Thyroid gland (tissue), 4 donors: ENCODE results near the gene MMP24OS. TPM values are rescaled to one million over a fixed set of nuclear protein-coding genes. Genes with fewer than 3 reads are reported as not detected.
A peak's percentile ranks its signal among the peaks of the same experiment; 100 is the strongest.

ENCODE experiments used
- DNase-seq, 2 donors: peaks; one replicate each; pipeline ENCODE4 v3.0.0-alpha.2; 2019
- H3K27ac ChIP-seq, 3 donors: fragments of 200-600 bp; sonication (generic); 1 replicate in 2 of 3; 2 replicates in 1 of 3; pipeline ENCODE4 v1.5.1; 2016 to 2019; ENCODE audit warnings: mild to moderate bottlenecking in 1 of 3, moderate library complexity in 1 of 3
- H3K27me3 ChIP-seq: fragments of 200-600 bp; sonication (generic); one replicate; pipeline ENCODE4 v1.5.1; 2019
- H3K36me3 ChIP-seq, 2 donors: fragments of 200-600 bp; sonication (generic); one replicate each; pipeline ENCODE4 v1.5.1; 2016 to 2019
- H3K4me1 ChIP-seq, 2 donors: fragments of 200-600 bp; sonication (generic); one replicate each; pipeline ENCODE4 v1.5.1; 2017 to 2019
- H3K4me3 ChIP-seq, 3 donors: fragments of 200-600 bp; sonication (generic); replicated peaks in 1 of 3; 1 replicate in 2 of 3; 2 replicates in 1 of 3; pipeline ENCODE4 v1.5.1; 2016; ENCODE audit warnings: mild to moderate bottlenecking in 1 of 3
- H3K9me3 ChIP-seq: fragments of 200-600 bp; sonication (generic); one replicate; pipeline ENCODE4 v1.5.1; 2017
- CTCF ChIP-seq, 6 experiments: fragments of 200-600 bp in 3 of 6; fragments of 450-650 bp in 3 of 6; sonication (generic) in 3 of 6; IDR thresholded peaks; one replicate each; pipeline ENCODE4 v1.5.1; 2016 to 2019; ENCODE audit warnings: antibody characterized with exemption in 6 of 6, mild to moderate bottlenecking in 2 of 6, inconsistent platforms in 1 of 6, moderate library complexity in 1 of 6
- POLR2A ChIP-seq, 2 donors: fragments of 450-650 bp; IDR thresholded peaks; one replicate each; pipeline ENCODE4 v1.6.1; 2017; ENCODE audit warnings: antibody characterized with exemption in 2 of 2, mild to moderate bottlenecking in 2 of 2, moderate library complexity in 1 of 2
- WGBS, 2 donors: methylation state at CpG; one replicate each; pipeline ENCODE4 v1.1.5; 2017; 5-methylcytosine and 5-hydroxymethylcytosine counted together
- intact Hi-C: fragments of 100-400 bp; cut with DNase I; formaldehyde crosslinking; loops from one replicate; pipeline ENCODE4 v1.15.1; 2023
- total RNA-seq, 4 donors: library from RNA; depleted of rRNA; stranded (reverse); fragments of >200 nt; gene quantifications; one replicate each; pipeline ENCODE4 v1.2.3, GENCODE V29; 2016

MMP24OS gene
- total RNA-seq, 4 donors from 2014 or later: 18.3 to 40.3 (median 28.8) TPM

- intact Hi-C loops: no loop called here
- Histone ChIP-seq H3K9me3 (no peaks in the 10 kb centered on the region), H3K36me3 (peaks cover 7 to 14% of the 10 kb centered on the region in 2 donors), H3K27ac (no peak overlapping the region), H3K4me3 (no peak overlapping the region), H3K4me1 (peaks cover 4 to 7% of the 10 kb centered on the region in 2 donors), H3K27me3 (no peaks in the 10 kb centered on the region)
- TF ChIP-seq POLR2A (IDR thresholded peaks at IDR 0.05): no peak
- no peak for TF ChIP-seq CTCF (IDR thresholded peaks at IDR 0.05)
- WGBS, 2 donors: 86 to 91% methylated on average over 19 of the region's 19 CpGs
- DNase-seq: no peak
Observed at GRCh38 chr20:35270021-35270902, 7.7 kb downstream of the MMP24OS start.

GRCh38 chr20:35269055-35269781, 8.7 kb downstream of the MMP24OS start:
- peaks cover 5 to 10% of the 10 kb centered on the region in 2 donors for H3K4me1 ChIP-seq
- no peak overlapping the region for H3K4me3 ChIP-seq
- 49% methylated on average over 13 to 14 of the region's 14 CpGs for WGBS, 2 donors
- H3K27ac ChIP-seq: peak overlapping the region in 2 of 3 donors; percentile 3 to 45
- intact Hi-C loops: loop anchor here (5.0 kb wide), 1 partner anchor 122 kb away; the partner anchor contains the start of gene EDEM2
- peaks cover 7 to 14% of the 10 kb centered on the region in 2 donors for H3K36me3 ChIP-seq
- no peaks in the 10 kb centered on the region for H3K27me3 ChIP-seq
- no peak for TF ChIP-seq POLR2A (IDR thresholded peaks at IDR 0.05)
- peak; percentile 38 to 84 (median 70) for TF ChIP-seq CTCF (IDR thresholded peaks at IDR 0.05)
- peak; percentile 69 to 76 for DNase-seq
- H3K9me3 ChIP-seq: no peaks in the 10 kb centered on the region

- Histone ChIP-seq H3K4me1 (peaks cover 19 to 24% of the 10 kb centered on the region in 2 donors), H3K9me3 (no peaks in the 10 kb centered on the region), H3K27me3 (no peaks in the 10 kb centered on the region), H3K27ac (no peak overlapping the region), H3K4me3 (no peak overlapping the region), H3K36me3 (peaks cover 7 to 14% of the 10 kb centered on the region in 2 donors)
- 90 to 95% methylated on average over 16 of the region's 16 CpGs for WGBS, 2 donors
- no peak for DNase-seq
- TF ChIP-seq POLR2A (IDR thresholded peaks at IDR 0.05) (no peak), CTCF (IDR thresholded peaks at IDR 0.05) (no peak)
- intact Hi-C loops: loop anchor here (5.0 kb wide), 1 partner anchor 120 kb away; the partner anchor contains the start of gene EDEM2
Observed at GRCh38 chr20:35267092-35267491, 10.8 kb downstream of the MMP24OS start.

- intact Hi-C loops: loop anchor here (5.0 kb wide), 1 partner anchor 117 kb away; the partner anchor contains the start of gene EDEM2
- peaks cover 19 to 24% of the 10 kb centered on the region in 2 donors for H3K4me1 ChIP-seq
- no peak overlapping the region for H3K4me3 ChIP-seq
- peaks cover 0 to 8% of the 10 kb centered on the region in 2 donors for H3K36me3 ChIP-seq
- no peak for DNase-seq
- no peak for TF ChIP-seq CTCF (IDR thresholded peaks at IDR 0.05)
- TF ChIP-seq POLR2A (IDR thresholded peaks at IDR 0.05): no peak
- 56 to 88% methylated on average over 1 of the region's 1 CpG for WGBS, 2 donors
- no peaks in the 10 kb centered on the region for H3K9me3 ChIP-seq
- peak overlapping the region in 2 of 3 donors; percentile 24 to 64 for H3K27ac ChIP-seq
- no peaks in the 10 kb centered on the region for H3K27me3 ChIP-seq
Observed at GRCh38 chr20:35264755-35265154, 13.2 kb downstream of the MMP24OS start.
